ENCODE data around the gene TEF.

GRCh38 chr22:41435560-41435959, 53.8 kb downstream of the TEF start:
- no peak for TF ChIP-seq POLR2A (IDR thresholded peaks at IDR 0.05; ENCODE audit: low read depth)
- TF ChIP-seq CTCF (IDR thresholded peaks at IDR 0.05), result no peak

All from esophagus muscularis mucosa (tissue), 3 donors.